CD4-positive, alpha-beta T cell treated with Interleukin-21 for 1 hour (primary cell): ENCODE data around the gene PRKCH.

Source experiments
- DNase-seq: peaks from one replicate; pipeline ENCODE4 v3.0.0-alpha.2; 2020

Gene PRKCH

GRCh38 chr14:61499991-61500390 lies 178.6 kb downstream of the PRKCH start:
- DNase-seq = no peak

- DNase-seq = no peak
These were observed 180.5 kb downstream of the PRKCH start for GRCh38 chr14:61501714-61502458.

GRCh38 chr14:61502459-61503093 lies 181.2 kb downstream of the PRKCH start:
- DNase-seq = no peak

- peak; percentile 69 for DNase-seq
These were observed 181.9 kb downstream of the PRKCH start for GRCh38 chr14:61503167-61503801.

- DNase-seq = peak; percentile 18
These were observed 183.5 kb downstream of the PRKCH start for GRCh38 chr14:61504901-61505300.

GRCh38 chr14:61505815-61506809 lies 184.7 kb downstream of the PRKCH start:
- no peak for DNase-seq

GRCh38 chr14:61508526-61508925 lies 187.1 kb downstream of the PRKCH start:
- no peak for DNase-seq

GRCh38 chr14:61510736-61511557 lies 189.6 kb downstream of the PRKCH start:
- no peak for DNase-seq

GRCh38 chr14:61511558-61511948 lies 190.2 kb downstream of the PRKCH start:
- DNase-seq = peak; percentile 16

GRCh38 chr14:61512026-61512834 lies 190.9 kb downstream of the PRKCH start:
- no peak for DNase-seq

GRCh38 chr14:61513986-61514830 lies 192.8 kb downstream of the PRKCH start:
- no peak for DNase-seq

- no peak for DNase-seq
These were observed 193.5 kb downstream of the PRKCH start for GRCh38 chr14:61514927-61515326.

GRCh38 chr14:61515436-61516117 lies 194.2 kb downstream of the PRKCH start:
- DNase-seq = no peak

GRCh38 chr14:61516118-61516743 lies 194.9 kb downstream of the PRKCH start:
- no peak for DNase-seq

GRCh38 chr14:61516964-61517653 lies 195.7 kb downstream of the PRKCH start:
- no peak for DNase-seq

- no peak for DNase-seq
These were observed 196.6 kb downstream of the PRKCH start for GRCh38 chr14:61517911-61518384.

- no peak for DNase-seq
These were observed 197.0 kb downstream of the PRKCH start for GRCh38 chr14:61518403-61518802.

GRCh38 chr14:61519106-61519505 lies 197.7 kb downstream of the PRKCH start:
- no peak for DNase-seq
